Left colon (tissue), 2 donors: Measurements from ENCODE around the gene MRPL57. TPM values are rescaled to one million over a fixed set of nuclear protein-coding genes. Genes with fewer than 3 reads are reported as not detected.
A peak's percentile ranks its signal among the peaks of the same experiment; 100 is the strongest.
"Not testable (repeated sequence)": the region's sequence is repeated elsewhere in the genome, so short reads cannot be mapped to it uniquely, and the experiment has no call there.

ENCODE experiments used
- ATAC-seq: fragments of 200-7000 bp; cut with Tn5 transposase; one replicate; pipeline ENCODE4 v1.9.1; 2020; ENCODE audit warnings: mild to moderate bottlenecking, moderate library complexity
- DNase-seq, 2 donors: peaks; one replicate each; pipeline ENCODE4 v3.0.0-alpha.2; 2020
- intact Hi-C, 2 donors: fragments of 100-400 bp; cut with DNase I in 1 of 2; cut with micrococcal nuclease in 1 of 2; formaldehyde crosslinking; loops; one replicate each; pipeline versions ENCODE4 v1.11.2 to v1.14.0; 2022; cut with DNase I, micrococcal nuclease
- total RNA-seq, 2 donors: library from RNA; stranded (reverse); fragmentation: NEBNext Ultra II Directional; extraction: Animal tissue kit (Norgen Biotek cat#: 25700); gene quantifications; one replicate each; pipeline ENCODE4 v1.2.1, GENCODE V29; 2021
- donor health status: DM: no; HTN: no; CAD: no.
- donor health status: DM: yes; HTN: yes; CAD: no.

MRPL57 gene
- total RNA-seq, 2 donors from 2014 or later, result 15.2 TPM

DNA sequence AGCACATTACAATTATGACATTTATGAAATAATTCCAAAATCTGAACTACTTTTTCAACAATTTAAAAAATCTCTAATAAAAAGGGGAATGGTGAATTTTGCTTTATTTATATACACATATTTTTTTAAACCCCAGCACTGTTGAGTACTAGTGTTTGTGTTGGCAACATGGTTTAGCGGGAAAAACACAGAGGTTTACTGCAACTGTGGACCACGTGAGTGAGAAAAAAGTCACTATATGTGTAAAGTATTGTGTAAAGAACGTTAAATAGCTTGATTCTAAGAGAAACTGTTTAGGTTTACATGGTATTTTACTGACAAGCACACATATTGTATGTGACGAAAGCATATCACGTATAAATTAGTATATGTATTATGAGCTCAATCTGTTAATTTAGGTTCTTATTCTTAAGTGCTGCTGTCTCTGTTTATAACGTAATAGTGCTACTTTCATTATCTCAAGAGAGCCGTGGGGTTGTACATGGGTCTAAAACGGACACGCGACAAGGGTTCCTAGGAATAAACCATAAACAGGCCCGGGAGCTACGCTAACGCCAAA, 723 bp upstream of the MRPL57 start:
- intact Hi-C loops, result no loop called here
- DNase-seq (no peak), ATAC-seq (no peak)

- intact Hi-C loops, result no loop called here
- peak in 1 of 2 donors; percentile 34 for DNase-seq
Observed at GRCh38 chr13:21176982-21177284, 475 bp downstream of the MRPL57 start.

GRCh38 chr13:21181671-21182070, 5.2 kb downstream of the MRPL57 start:
- intact Hi-C loops, result no loop called here
- ATAC-seq, result no peak
- DNase-seq, result no peak

More at GRCh38 chr13:21176982-21177284, 475 bp downstream of the MRPL57 start:
- peak; percentile 48 for ATAC-seq

- intact Hi-C loops, DNase-seq: not testable (repeated sequence)
Observed at GRCh38 chr13:21186410-21186809, 10.0 kb downstream of the MRPL57 start.

GRCh38 chr13:21194756-21195155, 18.3 kb downstream of the MRPL57 start:
- DNase-seq, ATAC-seq, intact Hi-C loops: not testable (repeated sequence)

More at GRCh38 chr13:21186410-21186809, 10.0 kb downstream of the MRPL57 start:
- not testable (repeated sequence) for ATAC-seq

DNA sequence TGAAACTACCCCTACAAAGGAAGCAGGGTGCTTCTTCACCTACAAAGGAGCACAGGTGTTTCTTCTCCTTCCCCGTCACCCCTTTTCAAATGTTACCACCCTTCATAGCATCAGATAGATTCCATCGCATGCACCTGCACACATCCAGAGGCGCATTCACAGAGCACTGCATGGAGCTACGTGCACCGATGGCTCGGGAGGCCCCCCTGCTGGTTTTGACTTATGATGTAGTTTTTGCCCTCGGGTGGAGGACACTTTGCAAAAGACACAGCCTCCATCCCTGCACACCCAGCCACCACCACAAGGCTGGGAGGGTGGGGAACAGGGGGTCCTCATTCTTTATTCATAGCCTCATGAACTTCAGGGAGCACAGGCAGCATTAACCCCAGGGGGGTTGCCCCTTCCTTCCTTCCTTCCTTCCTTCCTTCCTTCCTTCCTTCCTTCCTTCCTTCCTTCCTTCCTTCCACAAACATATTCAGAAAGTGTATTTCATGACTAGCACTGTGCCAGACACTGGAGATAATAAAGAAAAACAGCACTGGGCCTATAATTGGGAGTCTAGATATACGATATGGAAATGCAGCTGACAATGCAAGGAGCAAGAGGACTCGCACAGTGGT, 21.3 kb downstream of the MRPL57 start:
- ATAC-seq, intact Hi-C loops: not testable (repeated sequence)

DNA sequence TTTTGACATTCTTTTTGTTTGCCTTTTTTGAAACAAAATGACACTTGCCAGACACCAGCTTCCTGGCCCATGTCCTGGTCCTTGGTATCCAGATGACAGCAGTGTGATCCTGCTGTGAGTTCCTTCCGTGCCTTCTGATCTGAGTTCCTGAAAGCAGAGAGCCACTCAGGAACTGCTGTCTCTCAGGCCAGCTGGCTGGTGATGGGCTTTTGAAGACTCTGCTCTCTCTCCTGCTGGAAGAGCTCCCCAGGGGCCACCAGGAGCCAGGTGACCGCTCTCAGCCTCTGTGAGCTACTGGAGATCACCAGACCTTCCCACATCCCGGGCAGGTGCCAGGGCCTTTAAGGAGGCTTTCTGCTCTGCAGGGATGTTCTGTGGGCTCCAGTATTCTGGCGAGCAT, 21.9 kb downstream of the MRPL57 start:
- ATAC-seq, intact Hi-C loops: not testable (repeated sequence)

More for the DNA sequence above, 21.3 kb downstream of the MRPL57 start:
- DNase-seq, result not testable (repeated sequence)

GRCh38 chr13:21201456-21202190, 25.2 kb downstream of the MRPL57 start:
- ATAC-seq, intact Hi-C loops, DNase-seq: not testable (repeated sequence)

More for the DNA sequence above, 21.9 kb downstream of the MRPL57 start:
- not testable (repeated sequence) for DNase-seq

DNA sequence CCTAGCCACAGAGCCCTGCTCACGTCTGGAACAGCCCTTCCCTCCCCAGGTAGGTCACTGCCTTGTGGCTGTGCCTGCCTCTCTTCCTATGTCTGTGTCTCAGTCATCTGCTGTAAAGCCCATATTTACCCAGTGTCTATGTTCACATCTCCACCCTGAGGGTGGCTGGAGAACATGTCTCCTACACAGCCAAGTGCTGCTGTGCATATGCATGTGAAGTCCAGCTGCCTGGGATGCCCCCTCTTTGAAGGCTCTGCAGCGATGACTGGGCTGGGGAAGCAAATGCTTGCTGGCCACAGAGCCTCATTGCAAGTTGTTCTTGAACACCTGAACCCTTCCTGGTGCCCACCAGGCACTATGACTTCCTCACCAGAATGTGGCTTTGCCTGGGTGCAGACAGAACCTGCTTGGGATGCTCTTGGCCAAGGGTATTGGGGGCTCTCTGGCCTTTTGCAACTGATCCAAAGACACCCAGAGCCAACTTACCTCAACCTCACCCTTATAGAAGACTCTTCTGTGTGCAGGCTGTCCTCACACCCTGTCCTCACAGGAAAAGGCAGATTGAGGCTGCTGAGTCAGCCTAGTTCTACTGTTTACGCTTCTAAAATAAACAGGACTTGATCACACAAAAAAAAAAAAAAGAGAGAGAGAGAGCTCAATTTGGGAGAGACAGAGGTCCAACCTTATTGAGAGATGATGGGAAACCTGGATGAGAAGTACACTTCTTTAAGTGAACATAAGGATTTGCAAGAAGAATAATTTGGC, 26.5 kb downstream of the MRPL57 start:
- no peak for ATAC-seq
- no peak for DNase-seq

DNA sequence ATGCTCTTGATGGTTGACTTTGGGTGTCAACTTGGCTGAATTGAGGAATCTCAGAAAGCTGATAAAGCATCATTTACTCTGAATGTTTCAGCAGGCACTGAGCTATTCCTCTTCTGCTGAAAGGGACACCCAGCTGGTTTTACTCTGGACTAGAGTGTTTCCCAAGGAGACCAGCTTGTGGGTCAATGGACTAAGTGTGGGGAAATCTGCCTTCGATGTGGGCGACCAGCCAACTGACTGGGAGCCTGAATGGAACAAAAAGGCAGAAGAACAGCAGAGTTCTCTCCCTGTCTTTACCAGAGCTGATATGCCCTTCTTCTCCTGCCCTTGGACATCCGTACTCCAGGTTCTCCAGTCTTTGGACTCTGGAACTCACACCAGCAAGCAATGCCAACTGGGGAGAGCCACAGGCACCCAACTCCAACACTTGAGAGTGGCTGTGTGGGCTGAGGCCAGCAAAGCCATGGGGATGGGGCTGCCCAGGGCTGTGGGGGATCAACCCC, 32.2 kb downstream of the MRPL57 start:
- no peak for DNase-seq
- ATAC-seq, result no peak
- intact Hi-C loops, result no loop called here

More for the DNA sequence above, 26.5 kb downstream of the MRPL57 start:
- intact Hi-C loops, result no loop called here

DNA sequence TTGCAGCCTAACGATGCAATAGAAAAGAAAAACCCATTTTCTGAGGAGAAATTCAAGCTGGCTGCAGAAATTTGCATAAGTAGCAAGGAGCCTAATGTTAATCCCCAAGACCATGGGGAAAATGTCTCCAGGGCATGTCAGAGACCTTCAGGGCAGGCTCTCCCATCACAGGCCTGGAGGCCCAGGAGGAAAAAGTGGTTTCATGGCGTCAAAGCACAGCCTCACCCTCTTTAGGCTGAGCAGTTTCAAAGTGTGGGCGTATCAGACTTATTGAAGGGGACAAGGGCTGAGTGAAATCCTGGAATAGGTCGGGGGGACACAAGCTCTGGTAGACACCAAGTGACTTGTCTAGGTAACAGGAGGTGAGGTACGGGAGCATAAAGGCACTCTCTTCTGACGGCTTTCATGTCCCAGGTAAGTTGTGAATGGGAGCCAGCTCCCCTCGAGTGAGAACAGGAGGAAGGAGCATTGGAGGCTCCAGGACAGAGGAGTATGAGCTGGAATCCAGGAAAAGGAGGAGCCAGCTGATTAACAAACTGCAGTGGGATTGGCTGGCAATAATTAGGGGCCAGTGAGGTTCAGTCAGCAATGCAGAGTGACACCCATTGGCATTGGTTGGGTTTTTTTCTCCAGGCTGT, 35.8 kb downstream of the MRPL57 start:
- intact Hi-C loops, result no loop called here
- no peak for ATAC-seq
- no peak for DNase-seq

GRCh38 chr13:21215419-21215818, 39.0 kb downstream of the MRPL57 start:
- intact Hi-C loops, DNase-seq: not testable (repeated sequence)
- peak; percentile 76 for ATAC-seq

- intact Hi-C loops, result no loop called here
- DNase-seq (no peak), ATAC-seq (no peak)
Observed at GRCh38 chr13:21216332-21216731, 39.9 kb downstream of the MRPL57 start.

GRCh38 chr13:21218351-21219035, 42.0 kb downstream of the MRPL57 start:
- ATAC-seq, result no peak
- intact Hi-C loops, result no loop called here
- DNase-seq, result no peak

GRCh38 chr13:21219036-21219381, 42.6 kb downstream of the MRPL57 start:
- ATAC-seq, result no peak
- intact Hi-C loops, result no loop called here
- no peak for DNase-seq

DNA sequence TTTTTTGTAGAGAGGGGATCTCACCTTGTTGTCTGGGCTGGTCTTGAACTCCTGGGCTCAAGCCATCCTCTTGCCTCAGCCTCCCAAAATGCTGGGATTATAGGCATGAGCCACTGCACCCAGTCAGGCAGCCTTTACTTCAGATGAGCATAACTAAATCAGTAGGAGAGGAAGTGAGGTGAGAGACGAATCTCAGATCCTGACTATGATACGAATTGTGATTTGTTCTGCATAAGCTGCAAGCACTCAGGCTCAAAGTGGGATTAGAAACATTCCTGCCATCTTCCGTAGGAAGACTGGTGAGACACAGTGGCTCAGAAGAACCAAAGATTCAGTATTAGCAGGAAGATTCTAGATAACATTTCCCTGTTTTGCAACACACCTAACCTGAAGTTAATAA, 43.3 kb downstream of the MRPL57 start:
- intact Hi-C loops, ATAC-seq, DNase-seq: not testable (repeated sequence)

- DNase-seq, result no peak
- ATAC-seq, result no peak
Observed at GRCh38 chr13:21221268-21221667, 44.8 kb downstream of the MRPL57 start.

DNA sequence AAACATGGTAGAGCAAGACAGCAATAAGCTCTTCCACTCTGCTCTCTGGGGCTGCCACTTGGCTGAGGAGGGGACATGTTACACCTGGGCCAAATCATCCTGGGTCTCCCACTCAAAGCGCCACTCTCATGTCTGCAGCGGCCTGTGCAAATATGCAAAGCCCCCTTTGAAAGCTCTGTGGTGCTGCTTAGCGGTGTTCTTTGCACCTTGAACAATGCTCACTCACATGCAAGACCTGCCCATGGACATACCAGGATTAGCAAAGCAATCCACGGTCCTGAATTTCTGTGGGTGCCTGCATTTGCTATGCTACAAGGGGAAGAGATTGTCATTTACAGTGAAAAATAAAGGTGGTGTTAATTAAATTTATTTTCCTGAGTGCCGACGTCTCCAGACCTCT, 48.6 kb downstream of the MRPL57 start:
- intact Hi-C loops, result no loop called here
- ATAC-seq (no peak), DNase-seq (no peak)

More at GRCh38 chr13:21221268-21221667, 44.8 kb downstream of the MRPL57 start:
- intact Hi-C loops, result no loop called here
